Body of pancreas (tissue), 4 donors: ENCODE data around the gene HDAC8.

Experiments used
- POLR2A ChIP-seq, 3 donors: fragments of 450-650 bp; IDR thresholded peaks; one replicate each; pipeline ENCODE4 v1.6.1; 2016; ENCODE audit warnings: antibody characterized with exemption in 3 of 3, mild to moderate bottlenecking in 2 of 3
- TF ChIP-seq, protein P1 (sequence below), 7 experiments: fragments of 450-650 bp in 4 of 7; fragments of 200-600 bp in 3 of 7; sonication (generic) in 3 of 7; IDR thresholded peaks; one replicate each; pipeline ENCODE4 v1.5.1; 2016 to 2019; ENCODE audit warnings: antibody characterized with exemption in 7 of 7

DNA sequence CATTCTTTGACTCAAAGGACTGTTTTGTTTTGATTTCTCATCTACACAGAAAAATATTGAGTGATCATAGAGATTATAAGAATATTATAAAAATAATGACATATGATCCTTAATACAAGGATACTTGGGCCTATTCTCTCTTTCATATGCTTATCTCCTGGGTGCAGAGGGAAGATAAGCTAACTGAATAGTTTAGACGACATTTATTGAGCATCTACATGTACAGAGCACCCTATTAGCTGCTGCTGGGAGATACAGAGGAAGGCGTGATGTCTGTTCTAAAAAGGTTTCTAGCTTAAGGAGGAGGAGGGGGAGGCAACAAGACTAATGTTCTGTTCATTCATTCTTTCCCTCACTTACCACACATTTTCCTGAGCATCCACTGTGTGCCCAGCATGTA, 106.8 kb downstream of the HDAC8 start:
- TF ChIP-seq, protein P1, sequence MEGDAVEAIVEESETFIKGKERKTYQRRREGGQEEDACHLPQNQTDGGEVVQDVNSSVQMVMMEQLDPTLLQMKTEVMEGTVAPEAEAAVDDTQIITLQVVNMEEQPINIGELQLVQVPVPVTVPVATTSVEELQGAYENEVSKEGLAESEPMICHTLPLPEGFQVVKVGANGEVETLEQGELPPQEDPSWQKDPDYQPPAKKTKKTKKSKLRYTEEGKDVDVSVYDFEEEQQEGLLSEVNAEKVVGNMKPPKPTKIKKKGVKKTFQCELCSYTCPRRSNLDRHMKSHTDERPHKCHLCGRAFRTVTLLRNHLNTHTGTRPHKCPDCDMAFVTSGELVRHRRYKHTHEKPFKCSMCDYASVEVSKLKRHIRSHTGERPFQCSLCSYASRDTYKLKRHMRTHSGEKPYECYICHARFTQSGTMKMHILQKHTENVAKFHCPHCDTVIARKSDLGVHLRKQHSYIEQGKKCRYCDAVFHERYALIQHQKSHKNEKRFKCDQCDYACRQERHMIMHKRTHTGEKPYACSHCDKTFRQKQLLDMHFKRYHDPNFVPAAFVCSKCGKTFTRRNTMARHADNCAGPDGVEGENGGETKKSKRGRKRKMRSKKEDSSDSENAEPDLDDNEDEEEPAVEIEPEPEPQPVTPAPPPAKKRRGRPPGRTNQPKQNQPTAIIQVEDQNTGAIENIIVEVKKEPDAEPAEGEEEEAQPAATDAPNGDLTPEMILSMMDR (IDR thresholded peaks at IDR 0.05), result no peak
- no peak for TF ChIP-seq POLR2A (IDR thresholded peaks at IDR 0.05)
